Suprapubic skin (tissue), 4 donors: Measurements from ENCODE around the gene ATF7.

Source experiments
- CTCF ChIP-seq, 2 donors: fragments of 200-600 bp in 1 of 2; fragments of 450-650 bp in 1 of 2; sonication (generic) in 1 of 2; IDR thresholded peaks; one replicate each; pipeline ENCODE4 v1.5.1; 2016 to 2019; ENCODE audit warnings: antibody characterized with exemption in 2 of 2, mild to moderate bottlenecking in 1 of 2, moderate library complexity in 1 of 2
- EP300 ChIP-seq: sonication (generic); formaldehyde crosslinking; IDR thresholded peaks from one replicate; pipeline ENCODE4 v1.6.1; 2017; ENCODE audit warnings: antibody characterized with exemption
- POLR2A ChIP-seq, 2 donors: fragments of 450-650 bp; IDR thresholded peaks; one replicate each; pipeline ENCODE4 v1.6.1; 2017; ENCODE audit warnings: antibody characterized with exemption in 2 of 2, mild to moderate bottlenecking in 2 of 2, moderate library complexity in 2 of 2
- POLR2AphosphoS5 ChIP-seq, 3 donors: sonication (generic); formaldehyde crosslinking; IDR thresholded peaks; one replicate each; pipeline ENCODE4 v1.6.1; 2017; ENCODE audit warnings: antibody characterized with exemption in 3 of 3

GRCh38 chr12:53593031-53593430, 33.2 kb downstream of the ATF7 start:
- no peak for TF ChIP-seq CTCF (IDR thresholded peaks at IDR 0.05)
- no peak for TF ChIP-seq POLR2A (IDR thresholded peaks at IDR 0.05)
- TF ChIP-seq POLR2AphosphoS5 (IDR thresholded peaks at IDR 0.05), result no peak
- TF ChIP-seq EP300, result no peak
